Measurements from ENCODE around the gene PBX3. TPM values are rescaled to one million over a fixed set of nuclear protein-coding genes. Genes with fewer than 3 reads are reported as not detected.

PBX3 gene
- total RNA-seq = 10 to 100 TPM; 17.0 to 36.8 (median 22.4) TPM
- 10 to 100 TPM in 1 of 2 donors, 1 to 10 TPM in 1; 8.9 to 20.6 TPM for polyA plus RNA-seq

DNA sequence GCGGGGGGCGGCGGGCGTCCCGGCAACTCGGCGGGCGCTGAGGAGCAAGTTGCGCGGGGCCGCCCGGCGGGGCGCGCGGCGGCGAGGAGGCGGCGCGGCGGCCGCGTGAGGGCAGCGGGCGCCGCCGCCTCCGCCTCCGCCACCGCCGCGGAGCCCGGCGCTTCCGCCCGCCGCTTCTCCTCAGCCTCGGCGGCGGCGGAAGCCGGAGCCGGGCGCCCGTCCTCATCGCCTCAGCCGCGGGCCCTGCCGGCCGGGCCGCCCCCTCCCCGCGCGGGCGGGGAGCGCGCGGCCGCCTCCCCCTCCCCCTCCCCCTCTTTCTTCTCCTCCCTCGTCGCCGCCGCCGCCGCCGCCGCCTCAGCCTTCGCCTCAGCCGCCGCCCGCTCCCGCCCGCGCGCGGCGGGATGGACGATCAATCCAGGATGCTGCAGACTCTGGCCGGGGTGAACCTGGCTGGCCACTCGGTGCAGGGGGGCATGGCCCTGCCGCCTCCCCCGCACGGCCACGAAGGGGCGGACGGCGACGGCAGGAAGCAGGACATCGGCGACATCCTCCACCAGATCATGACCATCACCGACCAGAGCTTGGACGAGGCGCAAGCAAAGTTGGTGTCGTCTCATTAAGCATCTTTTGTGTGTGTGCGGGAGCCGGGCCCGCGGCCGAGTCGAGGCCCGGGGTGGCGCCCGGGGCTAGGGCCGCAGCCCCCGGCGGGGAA lies at the start of gene PBX3:
Gene PBX3 (plus strand): TSS at position 321 of the 712 bp plus-strand sequence.
- H3K4me1 ChIP-seq = no peaks in the 10 kb centered on the region
- FAIRE-seq = no peak
- H3K27ac ChIP-seq = peak within 1 kb of the TSS; percentile 68 to 83 (median 76)
- H3K36me3 ChIP-seq = no peaks in the 10 kb centered on the region
- intact Hi-C loops (cut with DNase I) = no loop called here
- H3K27me3 ChIP-seq = no peaks in the 10 kb centered on the region
- ATAC-seq = peak in 3 of 4 donors; percentile 4 to 23 (median 18)
- H3K9me3 ChIP-seq = no peaks in the 10 kb centered on the region
- no peak for TF ChIP-seq CTCF (IDR thresholded peaks at IDR 0.05)
- WGBS, 2 donors = 0% methylated on average over 17 to 106 of the region's 107 CpGs
- peak within 1 kb of the TSS; percentile 51 to 96 (median 88) for H3K4me3 ChIP-seq
- peak; percentile 50 to 86 (median 64) for DNase-seq

DNA sequence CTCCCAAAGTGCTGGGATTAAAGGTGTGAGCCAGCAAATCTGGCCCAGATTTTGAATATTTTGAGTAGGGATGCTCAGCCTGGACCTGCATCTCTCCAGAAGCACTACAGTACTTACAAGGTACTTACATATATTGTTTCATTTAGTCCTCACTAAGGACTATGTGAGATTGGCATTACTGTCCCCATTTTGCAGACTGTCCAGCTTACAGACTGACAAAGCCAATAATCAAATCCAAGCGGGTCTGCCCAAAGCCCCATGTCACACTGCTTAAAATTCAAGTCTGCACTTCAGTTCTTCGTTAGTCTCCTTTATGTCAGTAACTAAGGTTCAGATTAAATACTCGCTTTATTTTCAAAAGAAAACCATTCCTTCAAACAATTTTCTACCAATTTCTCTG lies 47.3 kb upstream of the PBX3 start:
- H3K27ac ChIP-seq = no peak overlapping the region
- 94 to 97% methylated on average over 3 of the region's 3 CpGs for WGBS, 2 donors
- no peak for ATAC-seq
- no peaks in the 10 kb centered on the region for H3K36me3 ChIP-seq
- intact Hi-C loops (cut with DNase I) = no loop called here
- H3K9me3 ChIP-seq = no peaks in the 10 kb centered on the region
- FAIRE-seq = no peak
- H3K4me3 ChIP-seq = no peak overlapping the region
- no peak for DNase-seq
- H3K27me3 ChIP-seq = no peaks in the 10 kb centered on the region
- peaks cover 0 to 6% (median 4%) of the 10 kb centered on the region in 3 donors for H3K4me1 ChIP-seq
- no peak for TF ChIP-seq CTCF (IDR thresholded peaks at IDR 0.05)

DNA sequence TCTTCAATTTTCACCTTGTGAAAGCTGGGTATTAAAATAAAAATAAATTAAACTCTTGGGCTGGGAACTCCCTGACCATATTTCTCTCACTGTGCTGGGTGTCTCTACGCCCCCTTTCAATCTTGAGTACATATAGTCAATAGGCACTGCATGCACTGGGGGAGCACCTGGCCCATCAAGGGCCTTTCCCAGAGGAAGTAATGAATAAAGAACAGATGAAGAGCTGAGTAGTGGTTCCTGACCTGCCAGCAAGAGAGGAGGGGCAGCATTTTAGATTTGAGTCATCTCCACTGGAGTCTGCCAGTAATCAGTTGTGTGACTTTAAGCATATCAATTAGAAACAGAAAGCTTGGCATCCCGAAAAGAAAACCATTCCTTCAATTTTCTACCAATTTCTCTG lies 46.4 kb upstream of the PBX3 start:
- no peak overlapping the region for H3K27ac ChIP-seq
- H3K36me3 ChIP-seq = no peaks in the 10 kb centered on the region
- H3K9me3 ChIP-seq = no peaks in the 10 kb centered on the region
- intact Hi-C loops (cut with DNase I) = no loop called here
- DNase-seq (no peak), FAIRE-seq (no peak), ATAC-seq (no peak)
- no peak for TF ChIP-seq CTCF (IDR thresholded peaks at IDR 0.05)
- no peak overlapping the region for H3K4me3 ChIP-seq
- peaks cover under 1 to 8% (median 4%) of the 10 kb centered on the region in 3 donors for H3K4me1 ChIP-seq
- WGBS, 2 donors = 79 to 82% methylated on average over 2 of the region's 2 CpGs
- no peaks in the 10 kb centered on the region for H3K27me3 ChIP-seq

DNA sequence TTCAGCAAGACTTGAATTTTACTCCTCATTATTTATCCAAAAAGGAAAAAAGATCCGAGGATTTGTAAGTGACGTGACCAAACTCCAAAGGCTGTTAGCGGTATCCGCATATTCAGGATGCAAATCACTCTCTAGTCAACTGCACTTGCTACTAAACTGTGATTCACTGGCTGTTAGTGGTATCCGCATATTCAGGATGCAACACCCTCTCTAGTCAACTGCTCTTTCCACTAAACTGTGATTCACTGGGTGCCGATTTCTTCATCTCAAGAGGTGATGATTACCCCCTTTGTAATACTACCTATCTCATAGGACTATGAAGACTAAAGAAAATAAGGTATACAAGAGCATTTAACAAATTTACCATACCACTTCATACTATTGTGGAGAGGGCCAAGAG lies 45.8 kb upstream of the PBX3 start:
- TF ChIP-seq CTCF (IDR thresholded peaks at IDR 0.05) = no peak
- FAIRE-seq = no peak
- Histone ChIP-seq H3K36me3 (no peaks in the 10 kb centered on the region), H3K4me3 (no peak overlapping the region), H3K4me1 (peaks cover 4 to 13% (median 5%) of the 10 kb centered on the region in 3 donors), H3K27ac (no peak overlapping the region), H3K27me3 (no peaks in the 10 kb centered on the region), H3K9me3 (no peaks in the 10 kb centered on the region)
- no peak for DNase-seq
- 95 to 96% methylated on average over 6 of the region's 6 CpGs for WGBS, 2 donors
- ATAC-seq = no peak
- intact Hi-C loops (cut with DNase I) = no loop called here

DNA sequence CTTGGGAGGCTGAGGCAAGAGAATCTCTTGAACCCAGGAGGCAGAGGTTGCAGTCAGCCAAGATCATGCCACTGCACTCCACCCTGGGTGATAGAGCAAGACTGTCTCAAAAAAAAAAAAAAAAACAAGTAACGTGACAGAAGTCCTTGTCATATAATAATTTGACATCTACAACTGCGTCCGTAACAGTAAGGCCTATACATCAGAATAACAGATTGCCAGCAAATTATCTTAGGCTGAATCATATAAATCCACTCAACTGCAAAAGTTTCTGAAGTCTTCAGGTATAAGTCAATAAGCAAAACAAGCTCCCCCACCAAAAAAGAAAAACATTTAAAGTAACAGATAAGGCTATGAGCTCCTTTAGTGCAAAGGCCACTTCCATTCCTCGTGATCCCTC lies 43.5 kb upstream of the PBX3 start:
- Histone ChIP-seq H3K27me3 (no peaks in the 10 kb centered on the region), H3K36me3 (no peaks in the 10 kb centered on the region), H3K4me1 (peaks cover 5 to 13% (median 8%) of the 10 kb centered on the region in 3 donors), H3K27ac (no peak overlapping the region), H3K9me3 (no peaks in the 10 kb centered on the region), H3K4me3 (no peak overlapping the region)
- TF ChIP-seq CTCF (IDR thresholded peaks at IDR 0.05) = no peak
- intact Hi-C loops (cut with DNase I) = no loop called here
- no peak for DNase-seq
- WGBS, 2 donors = 79 to 86% methylated on average over 4 of the region's 4 CpGs
- ATAC-seq = no peak
- no peak for FAIRE-seq

Measured in pancreas (tissue), 10 donors.